ENCODE data around the gene LANCL3.
"Not testable (repeated sequence)": the region's sequence is repeated elsewhere in the genome, so short reads cannot be mapped to it uniquely, and the experiment has no call there.

- TF ChIP-seq EZH2 (IDR thresholded peaks at IDR 0.05; ENCODE audit: low read length, unreplicated experiment); CTCF (conservative IDR thresholded peaks at IDR 0.05; ENCODE audit: low read depth, low read length): not testable (repeated sequence)
Observed at GRCh38 chrX:37570349-37570748, 1.1 kb upstream of the LANCL3 start.

Data from PC-3 (cell line).